ENCODE measurements around the gene OR6B1. TPM values are rescaled to one million over a fixed set of nuclear protein-coding genes. Genes with fewer than 3 reads are reported as not detected.

The OR6B1 gene
- polyA plus RNA-seq, 1 donor from 2014 or later = not detected

GRCh38 chr7:143987513-143987912 is 12.6 kb upstream of the OR6B1 start:
- Histone ChIP-seq H3K27ac (ENCODE audit: low read length) (no peak overlapping the region), H3K27me3 (ENCODE audit: insufficient read depth, low read depth, low read length) (no peaks in the 10 kb centered on the region), H2AFZ (ENCODE audit: low read depth, low read length) (no peak overlapping the region), H4K20me1 (ENCODE audit: insufficient read depth) (no peaks in the 10 kb centered on the region), H3K9ac (ENCODE audit: low read length) (no peak overlapping the region), H3K4me3 (ENCODE audit: low read length) (no peak overlapping the region), H3K79me2 (replicated peaks; ENCODE audit: insufficient read depth, low read length) (no peaks in the 10 kb centered on the region), H3K36me3 (ENCODE audit: insufficient read depth, low read length) (no peaks in the 10 kb centered on the region), H3K9me3 (ENCODE audit: low read length) (no peaks in the 10 kb centered on the region), H3K4me2 (ENCODE audit: low read length) (no peak overlapping the region), H3K9me2 (ENCODE audit: insufficient read depth, low read length) (no peaks in the 10 kb centered on the region), H3F3A (ENCODE audit: insufficient read depth, low read length, poor library complexity, severe bottlenecking) (no peaks in the 10 kb centered on the region)
- TF ChIP-seq EP300 (conservative IDR thresholded peaks at IDR 0.05; ENCODE audit: poor library complexity, severe bottlenecking) (no peak), EZH2 (IDR thresholded peaks at IDR 0.05; ENCODE audit: borderline replicate concordance, insufficient read depth, low read length, poor library complexity, severe bottlenecking) (no peak), MXI1 (conservative IDR thresholded peaks at IDR 0.05; ENCODE audit: poor library complexity, severe bottlenecking) (no peak), POLR2AphosphoS5 (IDR thresholded peaks at IDR 0.05) (no peak), SMC3 (conservative IDR thresholded peaks at IDR 0.05; ENCODE audit: poor library complexity) (no peak), TAF1 (IDR thresholded peaks at IDR 0.05; ENCODE audit: low read depth) (no peak), RAD21 (conservative IDR thresholded peaks at IDR 0.05) (no peak), CTCF (IDR thresholded peaks at IDR 0.05; ENCODE audit: poor library complexity, severe bottlenecking) (no peak), REST (IDR thresholded peaks at IDR 0.05; ENCODE audit: borderline replicate concordance) (no peak)

- TF ChIP-seq EZH2 (IDR thresholded peaks at IDR 0.05; ENCODE audit: borderline replicate concordance, insufficient read depth, low read length, poor library complexity, severe bottlenecking) = no peak
- no peak for TF ChIP-seq MXI1 (conservative IDR thresholded peaks at IDR 0.05; ENCODE audit: poor library complexity, severe bottlenecking)
- no peak for TF ChIP-seq REST (IDR thresholded peaks at IDR 0.05; ENCODE audit: borderline replicate concordance)
- TF ChIP-seq SMC3 (conservative IDR thresholded peaks at IDR 0.05; ENCODE audit: poor library complexity) = no peak
- no peak for TF ChIP-seq CTCF (IDR thresholded peaks at IDR 0.05; ENCODE audit: poor library complexity, severe bottlenecking)
- TF ChIP-seq POLR2AphosphoS5 (IDR thresholded peaks at IDR 0.05) = no peak
- TF ChIP-seq RAD21 (conservative IDR thresholded peaks at IDR 0.05) = no peak
- no peak for TF ChIP-seq TAF1 (IDR thresholded peaks at IDR 0.05; ENCODE audit: low read depth)
- TF ChIP-seq EP300 (conservative IDR thresholded peaks at IDR 0.05; ENCODE audit: poor library complexity, severe bottlenecking) = no peak
- Histone ChIP-seq H3K9ac (ENCODE audit: low read length) (no peak overlapping the region), H3K9me2 (ENCODE audit: insufficient read depth, low read length) (no peaks in the 10 kb centered on the region), H3K79me2 (replicated peaks; ENCODE audit: insufficient read depth, low read length) (no peaks in the 10 kb centered on the region), H4K20me1 (ENCODE audit: insufficient read depth) (no peaks in the 10 kb centered on the region), H3K4me3 (ENCODE audit: low read length) (no peak overlapping the region), H3K27me3 (ENCODE audit: insufficient read depth, low read depth, low read length) (no peaks in the 10 kb centered on the region), H3K4me2 (ENCODE audit: low read length) (no peak overlapping the region), H3K36me3 (ENCODE audit: insufficient read depth, low read length) (no peaks in the 10 kb centered on the region), H3K9me3 (ENCODE audit: low read length) (no peaks in the 10 kb centered on the region), H2AFZ (ENCODE audit: low read depth, low read length) (no peak overlapping the region), H3K27ac (ENCODE audit: low read length) (no peak overlapping the region), H3F3A (ENCODE audit: insufficient read depth, low read length, poor library complexity, severe bottlenecking) (no peaks in the 10 kb centered on the region)
Measured at GRCh38 chr7:143988976-143989745, 11.0 kb upstream of the OR6B1 start.

Measured in neural cell (in vitro differentiated cells).